ENCODE results near the gene BSND. TPM values are rescaled to one million over a fixed set of nuclear protein-coding genes. Genes with fewer than 3 reads are reported as not detected.
A peak's percentile ranks its signal among the peaks of the same experiment; 100 is the strongest.

BSND gene
- total RNA-seq, 1 donor from 2014 or later = not detected

DNA sequence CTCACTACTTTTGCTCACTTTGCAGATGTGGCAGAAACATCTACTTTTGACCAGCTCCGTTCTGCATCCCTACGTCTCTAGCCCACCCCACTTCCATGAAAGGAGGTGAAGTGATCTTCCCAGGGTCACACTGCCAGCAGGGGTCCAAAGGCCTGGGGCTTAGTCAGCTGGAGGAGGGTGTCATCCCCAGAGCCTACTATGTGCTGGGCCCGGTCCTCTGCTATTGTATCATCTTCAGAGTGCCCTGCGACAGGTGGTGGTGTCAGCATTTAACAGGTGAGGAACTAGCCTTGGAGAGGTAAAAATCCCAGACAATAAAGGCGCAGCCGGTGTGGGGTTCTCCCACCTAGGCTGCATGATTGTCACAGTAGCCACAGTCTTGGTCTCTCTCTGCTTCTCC, 5.6 kb upstream of the BSND start:
- Histone ChIP-seq H3K4me1 (peaks cover 16% of the 10 kb centered on the region), H3K27me3 (ENCODE audit: low read depth) (peaks cover 43% of the 10 kb centered on the region), H3K36me3 (no peaks in the 10 kb centered on the region), H3K9me3 (replicated peaks) (no peaks in the 10 kb centered on the region), H3K27ac (replicated peaks) (no peak overlapping the region), H3K4me3 (no peak overlapping the region)
- TF ChIP-seq, protein P1, sequence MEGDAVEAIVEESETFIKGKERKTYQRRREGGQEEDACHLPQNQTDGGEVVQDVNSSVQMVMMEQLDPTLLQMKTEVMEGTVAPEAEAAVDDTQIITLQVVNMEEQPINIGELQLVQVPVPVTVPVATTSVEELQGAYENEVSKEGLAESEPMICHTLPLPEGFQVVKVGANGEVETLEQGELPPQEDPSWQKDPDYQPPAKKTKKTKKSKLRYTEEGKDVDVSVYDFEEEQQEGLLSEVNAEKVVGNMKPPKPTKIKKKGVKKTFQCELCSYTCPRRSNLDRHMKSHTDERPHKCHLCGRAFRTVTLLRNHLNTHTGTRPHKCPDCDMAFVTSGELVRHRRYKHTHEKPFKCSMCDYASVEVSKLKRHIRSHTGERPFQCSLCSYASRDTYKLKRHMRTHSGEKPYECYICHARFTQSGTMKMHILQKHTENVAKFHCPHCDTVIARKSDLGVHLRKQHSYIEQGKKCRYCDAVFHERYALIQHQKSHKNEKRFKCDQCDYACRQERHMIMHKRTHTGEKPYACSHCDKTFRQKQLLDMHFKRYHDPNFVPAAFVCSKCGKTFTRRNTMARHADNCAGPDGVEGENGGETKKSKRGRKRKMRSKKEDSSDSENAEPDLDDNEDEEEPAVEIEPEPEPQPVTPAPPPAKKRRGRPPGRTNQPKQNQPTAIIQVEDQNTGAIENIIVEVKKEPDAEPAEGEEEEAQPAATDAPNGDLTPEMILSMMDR (IDR thresholded peaks at IDR 0.05; ENCODE audit: borderline replicate concordance) = no peak
- no peak for DNase-seq
- intact Hi-C loops (cut with micrococcal nuclease) = no loop called here

DNA sequence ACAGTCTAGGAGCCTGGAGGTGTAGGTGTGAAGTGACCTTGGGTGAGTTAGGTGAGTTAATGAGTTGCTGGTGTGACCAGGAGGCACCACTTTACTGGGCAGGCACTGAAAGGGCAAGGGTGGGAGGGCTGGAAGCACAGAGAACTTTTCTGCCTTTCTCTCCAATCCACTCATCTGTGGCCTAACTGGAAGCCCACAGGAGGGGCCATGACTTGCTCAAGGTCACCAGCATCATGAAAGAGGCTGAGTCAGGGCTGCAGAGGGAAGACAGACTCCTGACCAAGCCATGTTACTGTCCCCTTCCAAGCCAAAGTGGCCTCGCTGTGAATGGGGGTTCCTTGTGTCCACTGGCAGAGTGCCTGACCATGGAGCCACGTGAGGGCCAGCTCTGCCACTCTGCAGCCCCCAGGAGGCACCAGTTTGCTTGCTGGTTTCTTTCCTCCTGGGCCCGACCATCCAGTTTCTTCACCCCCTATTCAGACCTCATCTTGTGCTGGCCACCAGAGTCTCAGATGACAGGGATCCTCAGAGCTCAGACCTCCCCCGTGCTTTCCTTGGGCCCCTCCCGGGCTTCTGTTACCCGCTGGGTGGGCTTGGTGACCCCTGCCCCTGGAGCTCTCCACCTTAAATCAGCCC, 4.3 kb upstream of the BSND start:
- H3K27ac ChIP-seq (replicated peaks) = no peak overlapping the region
- H3K4me3 ChIP-seq = no peak overlapping the region
- no peaks in the 10 kb centered on the region for H3K36me3 ChIP-seq
- peaks cover 16% of the 10 kb centered on the region for H3K4me1 ChIP-seq
- no peak for DNase-seq
- no peaks in the 10 kb centered on the region for H3K9me3 ChIP-seq (replicated peaks)
- TF ChIP-seq, protein P1 (IDR thresholded peaks at IDR 0.05; ENCODE audit: borderline replicate concordance) = no peak
- intact Hi-C loops (cut with micrococcal nuclease) = no loop called here
- peaks cover 56% of the 10 kb centered on the region for H3K27me3 ChIP-seq (ENCODE audit: low read depth)

DNA sequence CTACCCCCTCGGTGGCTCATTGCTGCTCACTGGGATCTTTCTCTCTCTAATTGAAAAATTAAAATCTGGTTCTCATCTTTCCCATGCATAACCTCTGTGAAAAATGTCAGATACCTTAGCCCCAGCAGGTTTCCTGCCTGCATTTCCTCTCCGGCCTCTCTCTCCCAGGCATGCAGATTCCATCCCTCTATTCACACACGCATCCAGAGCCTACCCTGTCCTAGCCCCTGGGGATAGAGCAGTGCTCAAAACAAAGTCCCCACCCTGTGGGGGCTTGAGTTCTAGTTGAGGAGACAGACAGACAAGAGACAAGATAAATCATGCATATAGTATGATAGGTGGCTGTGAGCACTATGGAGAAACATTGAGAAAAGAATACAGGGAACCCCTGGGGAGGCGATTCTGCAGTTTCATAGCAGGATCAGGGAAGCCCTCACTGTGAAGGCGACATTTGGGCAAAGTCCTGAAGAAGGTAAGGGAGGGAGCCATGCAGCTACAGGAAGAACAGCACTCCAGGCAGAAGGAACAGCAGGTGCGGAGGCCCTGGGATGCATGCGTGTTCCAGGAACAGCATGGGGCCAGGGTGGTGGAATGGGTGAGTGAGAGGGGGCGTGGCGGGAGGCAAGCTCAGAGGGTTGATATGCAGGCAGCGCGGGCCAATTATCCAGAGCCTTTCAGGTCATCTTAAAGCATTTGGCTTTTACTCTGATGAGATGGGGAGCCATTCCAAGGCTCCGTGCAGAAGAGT, 3.5 kb upstream of the BSND start:
- Histone ChIP-seq H3K9me3 (replicated peaks) (no peaks in the 10 kb centered on the region), H3K4me3 (no peak overlapping the region), H3K27me3 (ENCODE audit: low read depth) (peaks cover 64% of the 10 kb centered on the region), H3K36me3 (no peaks in the 10 kb centered on the region), H3K4me1 (peaks cover 9% of the 10 kb centered on the region), H3K27ac (replicated peaks) (no peak overlapping the region)
- DNase-seq = no peak
- intact Hi-C loops (cut with micrococcal nuclease) = no loop called here
- TF ChIP-seq, protein P1 (IDR thresholded peaks at IDR 0.05; ENCODE audit: borderline replicate concordance) = no peak

DNA sequence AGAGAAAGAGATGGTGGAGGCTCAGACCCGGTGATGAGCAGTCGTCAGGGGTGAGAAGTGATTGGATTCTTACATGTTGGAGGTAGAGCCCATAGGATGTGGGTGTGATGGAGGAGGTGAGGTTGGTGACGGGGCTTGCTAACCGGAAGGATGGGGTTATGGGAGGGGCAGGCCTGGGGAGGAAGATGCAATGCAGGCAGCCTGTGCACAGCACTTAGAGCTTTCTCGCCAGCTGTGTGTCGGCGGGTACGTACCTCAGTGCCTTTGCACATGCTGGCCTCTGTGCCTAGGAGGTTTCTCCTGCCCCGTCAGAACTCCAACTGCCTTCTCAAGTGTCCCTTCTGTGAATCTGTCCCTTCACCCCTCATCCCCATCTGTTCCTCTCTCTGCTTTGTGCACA, 2.9 kb upstream of the BSND start:
- no peak overlapping the region for H3K27ac ChIP-seq (replicated peaks)
- intact Hi-C loops (cut with micrococcal nuclease) = no loop called here
- DNase-seq = no peak
- no peaks in the 10 kb centered on the region for H3K36me3 ChIP-seq
- no peak overlapping the region for H3K4me3 ChIP-seq
- H3K9me3 ChIP-seq (replicated peaks) = no peaks in the 10 kb centered on the region
- peaks cover 70% of the 10 kb centered on the region for H3K27me3 ChIP-seq (ENCODE audit: low read depth)
- peaks cover 7% of the 10 kb centered on the region for H3K4me1 ChIP-seq
- TF ChIP-seq, protein P1 (IDR thresholded peaks at IDR 0.05; ENCODE audit: borderline replicate concordance) = no peak

DNA sequence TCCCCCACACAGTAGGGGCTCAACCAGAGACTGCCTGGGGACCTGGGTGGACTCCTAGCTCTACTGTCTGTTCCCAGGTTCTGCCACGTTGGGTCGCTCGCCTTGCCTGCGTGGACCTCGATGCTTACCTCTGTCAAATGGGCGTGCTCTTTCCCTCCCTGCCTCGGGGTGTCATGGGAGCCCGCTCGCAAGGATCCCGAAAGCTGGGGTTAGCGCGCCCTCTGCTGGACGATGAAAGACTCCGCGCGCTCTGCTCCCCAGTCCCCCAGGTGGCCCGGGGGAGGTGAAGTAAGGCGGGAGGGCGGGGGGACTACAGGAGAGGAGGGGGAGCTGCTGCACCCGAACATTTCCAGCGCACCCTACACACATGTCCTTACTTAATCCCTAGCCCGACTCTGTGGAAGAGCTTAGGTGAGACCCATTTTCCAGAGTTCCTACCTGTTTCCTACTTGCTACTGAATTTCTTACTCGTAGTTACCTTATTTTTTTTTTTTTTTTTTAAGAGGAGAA, 2.3 kb upstream of the BSND start:
- no peaks in the 10 kb centered on the region for H3K9me3 ChIP-seq (replicated peaks)
- TF ChIP-seq, protein P1 (IDR thresholded peaks at IDR 0.05; ENCODE audit: borderline replicate concordance) = peak; percentile 79
- H3K4me3 ChIP-seq = no peak overlapping the region
- H3K36me3 ChIP-seq = no peaks in the 10 kb centered on the region
- intact Hi-C loops (cut with micrococcal nuclease) = no loop called here
- H3K27ac ChIP-seq (replicated peaks) = no peak overlapping the region
- DNase-seq = peak; percentile 64
- peaks cover 72% of the 10 kb centered on the region for H3K27me3 ChIP-seq (ENCODE audit: low read depth)
- H3K4me1 ChIP-seq = peaks cover 7% of the 10 kb centered on the region
